Neural cell (in vitro differentiated cells): ENCODE measurements around the gene USP37. TPM values are rescaled to one million over a fixed set of nuclear protein-coding genes. Genes with fewer than 3 reads are reported as not detected.

Source experiments
- H2AFZ ChIP-seq: fragments of 200-600, 300-800 bp; sonication (generic), shearing (Covaris generic); 2 replicates; pipeline ENCODE4 v1.6.0; 2014; ENCODE audit warnings: low read depth, mild to moderate bottlenecking, antibody characterized with exemption, low read length, moderate library complexity
- H3F3A ChIP-seq: fragments of 200-600 bp; shearing (Covaris generic); 2 replicates; pipeline ENCODE4 v1.6.1; 2016; ENCODE audit warnings: mild to moderate bottlenecking, moderate library complexity, mixed read lengths, antibody characterized with exemption, low read length; ENCODE audit not compliant: insufficient read depth, poor library complexity, severe bottlenecking
- H3K27ac ChIP-seq: fragments of 200-600, 300-800 bp; sonication (generic), shearing (Covaris generic); 2 replicates; pipeline ENCODE4 v1.5.1; 2014; ENCODE audit warnings: mild to moderate bottlenecking, low read length, moderate library complexity
- H3K27me3 ChIP-seq: fragments of 300-800, 200-600 bp; sonication (generic), shearing (Covaris generic); 2 replicates; pipeline ENCODE4 v1.6.0; 2014; ENCODE audit warnings: mild to moderate bottlenecking, low read depth, low read length, moderate library complexity; ENCODE audit not compliant: insufficient read depth
- H3K36me3 ChIP-seq: fragments of 300-800, 200-600 bp; sonication (generic), shearing (Covaris generic); 2 replicates; pipeline ENCODE4 v1.5.1; 2014; ENCODE audit warnings: mild to moderate bottlenecking, antibody characterized with exemption, low read length, moderate library complexity; ENCODE audit not compliant: insufficient read depth
- H3K4me2 ChIP-seq: fragments of 300-800, 200-600 bp; sonication (generic), shearing (Covaris generic); 2 replicates; pipeline ENCODE4 v1.6.0; 2014; ENCODE audit warnings: mild to moderate bottlenecking, low read length
- H3K4me3 ChIP-seq: fragments of 300-800, 200-600 bp; sonication (generic), shearing (Covaris generic); 2 replicates; pipeline ENCODE4 v1.5.1; 2014; ENCODE audit warnings: mild to moderate bottlenecking, low read length, moderate library complexity
- H3K79me2 ChIP-seq: fragments of 200-600 bp; shearing (Covaris generic); replicated peaks from 2 replicates; pipeline ENCODE4 v1.6.0; 2014; ENCODE audit warnings: mild to moderate bottlenecking, low read length, moderate library complexity; ENCODE audit not compliant: insufficient read depth
- H3K9ac ChIP-seq: fragments of 300-800, 200-600 bp; sonication (generic), shearing (Covaris generic); 2 replicates; pipeline ENCODE4 v1.6.1; 2016; ENCODE audit warnings: mild to moderate bottlenecking, low read length, mixed read lengths
- H3K9me2 ChIP-seq: fragments of 200-600 bp; shearing (Covaris generic); 2 replicates; pipeline ENCODE4 v1.6.1; 2016; ENCODE audit warnings: mild to moderate bottlenecking, low read length, mixed read lengths; ENCODE audit not compliant: insufficient read depth
- H3K9me3 ChIP-seq: fragments of 200-600, 300-800 bp; sonication (generic), shearing (Covaris generic); 2 replicates; pipeline ENCODE4 v1.6.1; 2016; ENCODE audit warnings: mild to moderate bottlenecking, mixed run types, low read length, moderate library complexity, mixed read lengths
- H4K20me1 ChIP-seq: fragments of 200-600 bp; shearing (Covaris generic); 2 replicates; pipeline ENCODE4 v1.6.1; 2016; ENCODE audit warnings: mild to moderate bottlenecking, mixed run types; ENCODE audit not compliant: insufficient read depth
- CTCF ChIP-seq: fragments of 450-650 bp; IDR thresholded peaks from 2 replicates; pipeline ENCODE4 v1.5.1; 2014; ENCODE audit warnings: antibody characterized with exemption, mild to moderate bottlenecking, moderate library complexity; ENCODE audit not compliant: poor library complexity, severe bottlenecking
- EP300 ChIP-seq: fragments of 450-650 bp; conservative IDR thresholded peaks from 2 replicates; pipeline ENCODE4 v1.6.1; 2014; ENCODE audit warnings: antibody characterized with exemption, mild to moderate bottlenecking, moderate library complexity; ENCODE audit not compliant: poor library complexity, severe bottlenecking
- EZH2 ChIP-seq: fragments of 200-600, 300-800 bp; shearing (Covaris generic), sonication (generic); IDR thresholded peaks from 2 replicates; pipeline ENCODE4 v1.6.1; 2014; ENCODE audit warnings: antibody characterized with exemption, low read length, borderline replicate concordance, mild to moderate bottlenecking; ENCODE audit not compliant: insufficient read depth, poor library complexity, severe bottlenecking
- MXI1 ChIP-seq: fragments of 450-650 bp; conservative IDR thresholded peaks from 2 replicates; pipeline ENCODE4 v1.6.1; 2014; ENCODE audit warnings: antibody characterized with exemption, mild to moderate bottlenecking; ENCODE audit not compliant: poor library complexity, severe bottlenecking
- POLR2AphosphoS5 ChIP-seq: IDR thresholded peaks from 2 replicates; pipeline ENCODE4 v1.6.1; 2012
- RAD21 ChIP-seq: fragments of 450-650 bp; conservative IDR thresholded peaks from 2 replicates; pipeline ENCODE4 v1.6.1; 2014; ENCODE audit warnings: antibody characterized with exemption, mild to moderate bottlenecking, moderate library complexity
- REST ChIP-seq: IDR thresholded peaks from 2 replicates; pipeline ENCODE4 v1.6.1; 2012; ENCODE audit warnings: borderline replicate concordance
- SMC3 ChIP-seq: fragments of 450-650 bp; conservative IDR thresholded peaks from 2 replicates; pipeline ENCODE4 v1.6.1; 2014; ENCODE audit warnings: antibody characterized with exemption, mild to moderate bottlenecking, moderate library complexity; ENCODE audit not compliant: poor library complexity
- TAF1 ChIP-seq: IDR thresholded peaks from 2 replicates; pipeline ENCODE4 v1.6.1; 2012; ENCODE audit warnings: low read depth
- polyA plus RNA-seq: library from polyadenylated mRNA; depleted of rRNA; stranded (reverse); fragments of >200 nt; gene quantifications from 2 replicates; pipeline ENCODE4 v1.2.3, GENCODE V29; 2014

USP37 gene
- polyA plus RNA-seq, 1 donor from 2014 or later, result 16.5 TPM

- H3K4me3 ChIP-seq, result no peak overlapping the region
- H3K9me2 ChIP-seq, result no peaks in the 10 kb centered on the region
- H3K9me3 ChIP-seq, result no peaks in the 10 kb centered on the region
- TF ChIP-seq TAF1 (no peak), EP300 (no peak), REST (no peak), POLR2AphosphoS5 (no peak), SMC3 (no peak), EZH2 (no peak), RAD21 (no peak), MXI1 (no peak), CTCF (no peak)
- no peaks in the 10 kb centered on the region for H3K27me3 ChIP-seq
- no peaks in the 10 kb centered on the region for H3F3A ChIP-seq
- H2AFZ ChIP-seq, result no peak overlapping the region
- no peak overlapping the region for H3K9ac ChIP-seq
- no peaks in the 10 kb centered on the region for H3K79me2 ChIP-seq
- no peaks in the 10 kb centered on the region for H3K36me3 ChIP-seq
- no peak overlapping the region for H3K27ac ChIP-seq
- H4K20me1 ChIP-seq, result no peaks in the 10 kb centered on the region
- H3K4me2 ChIP-seq, result no peak overlapping the region
Observed at GRCh38 chr2:218516614-218517013, 51.5 kb downstream of the USP37 start.

GRCh38 chr2:218513676-218514075 lies 54.5 kb downstream of the USP37 start:
- H3K27me3 ChIP-seq, result no peaks in the 10 kb centered on the region
- no peak overlapping the region for H3K9ac ChIP-seq
- TF ChIP-seq SMC3 (no peak), MXI1 (no peak), RAD21 (no peak), REST (no peak), EP300 (no peak), CTCF (no peak), EZH2 (no peak), TAF1 (no peak), POLR2AphosphoS5 (no peak)
- H3K36me3 ChIP-seq, result peaks cover 4% of the 10 kb centered on the region
- H3F3A ChIP-seq, result no peaks in the 10 kb centered on the region
- no peak overlapping the region for H3K27ac ChIP-seq
- no peak overlapping the region for H3K4me2 ChIP-seq
- H3K9me2 ChIP-seq, result no peaks in the 10 kb centered on the region
- no peak overlapping the region for H2AFZ ChIP-seq
- no peaks in the 10 kb centered on the region for H3K79me2 ChIP-seq
- no peak overlapping the region for H3K4me3 ChIP-seq
- H4K20me1 ChIP-seq, result no peaks in the 10 kb centered on the region
- H3K9me3 ChIP-seq, result no peaks in the 10 kb centered on the region
